Mesenchymal stem cell (in vitro differentiated cells and primary cell): ENCODE results near the gene SEMA4D.

Experiments used
- DNase-seq: peaks from one replicate; pipeline ENCODE4 v3.0.0-alpha.2; 2013
- H2AFZ ChIP-seq: one replicate; pipeline ENCODE4 v1.6.1; 2013; ENCODE audit warnings: low read depth, mild to moderate bottlenecking, control low read depth, inconsistent platforms, low read length, moderate library complexity
- H2AK5ac ChIP-seq: 2 replicates; pipeline ENCODE4 v1.6.1; 2013; ENCODE audit warnings: low read length, moderate library complexity, mild to moderate bottlenecking, inconsistent platforms; ENCODE audit not compliant: severe bottlenecking
- H2BK120ac ChIP-seq: one replicate; pipeline ENCODE4 v1.6.1; 2013; ENCODE audit warnings: low read depth, mild to moderate bottlenecking, inconsistent platforms, low read length, moderate library complexity
- H2BK12ac ChIP-seq, 2 experiments: one replicate each; pipeline ENCODE4 v1.6.1; 2013; ENCODE audit warnings: inconsistent platforms in 2 of 2, low read length in 2 of 2, mild to moderate bottlenecking in 2 of 2, moderate library complexity in 2 of 2, control low read depth in 1 of 2
- H2BK15ac ChIP-seq: one replicate; pipeline ENCODE4 v1.6.1; 2013; ENCODE audit warnings: mild to moderate bottlenecking, low read depth, inconsistent platforms; ENCODE audit not compliant: poor library complexity, severe bottlenecking
- H2BK5ac ChIP-seq: 2 replicates; pipeline ENCODE4 v1.6.1; 2013; ENCODE audit warnings: low read depth, mild to moderate bottlenecking, low read length, control low read depth, inconsistent platforms; ENCODE audit not compliant: poor library complexity, severe bottlenecking
- H3K14ac ChIP-seq, 2 experiments: one replicate each; pipeline ENCODE4 v1.6.1; 2013; ENCODE audit warnings: inconsistent platforms in 2 of 2, low read length in 2 of 2, control low read depth in 1 of 2, mild to moderate bottlenecking in 1 of 2, moderate library complexity in 1 of 2
- H3K18ac ChIP-seq, 2 experiments: one replicate each; pipeline ENCODE4 v1.6.1; 2013; ENCODE audit warnings: inconsistent platforms in 2 of 2, low read length in 2 of 2, control low read depth in 1 of 2, low read depth in 1 of 2, mild to moderate bottlenecking in 1 of 2
- H3K23ac ChIP-seq, 2 experiments: one replicate each; pipeline ENCODE4 v1.6.1; 2013; ENCODE audit warnings: inconsistent platforms in 2 of 2, low read length in 2 of 2, mild to moderate bottlenecking in 2 of 2, moderate library complexity in 2 of 2, control low read depth in 1 of 2
- H3K27ac ChIP-seq: 2 replicates; pipeline ENCODE4 v1.5.1; 2013; ENCODE audit warnings: mild to moderate bottlenecking, moderate library complexity, low read length, control low read depth, inconsistent platforms; ENCODE audit not compliant: poor library complexity, severe bottlenecking
- H3K27me3 ChIP-seq, 2 experiments: 2 replicates each; pipeline versions ENCODE4 v1.6.1 to v1.7.0; 2013; ENCODE audit warnings: low read length in 2 of 2, mild to moderate bottlenecking in 2 of 2, moderate library complexity in 2 of 2, control low read depth in 1 of 2, inconsistent platforms in 1 of 2; ENCODE audit not compliant: control insufficient read depth in 1 of 2, insufficient read depth in 1 of 2
- H3K36me3 ChIP-seq, 2 experiments: 2 replicates each; pipeline versions ENCODE4 v1.6.1 to v1.7.0; 2013; ENCODE audit warnings: low read length in 2 of 2, control low read depth in 1 of 2, inconsistent platforms in 1 of 2, low read depth in 1 of 2, mild to moderate bottlenecking in 1 of 2; ENCODE audit not compliant: insufficient read depth in 2 of 2, control insufficient read depth in 1 of 2
- H3K4ac ChIP-seq, 2 experiments: one replicate each; pipeline ENCODE4 v1.6.1; 2013; ENCODE audit warnings: inconsistent platforms in 2 of 2, low read length in 2 of 2, mild to moderate bottlenecking in 2 of 2, moderate library complexity in 2 of 2, control low read depth in 1 of 2, low read depth in 1 of 2
- H3K4me1 ChIP-seq: 2 replicates; pipeline ENCODE4 v1.6.1; 2013; ENCODE audit warnings: low read depth, low read length, control low read depth; ENCODE audit not compliant: control insufficient read depth, insufficient read depth
- H3K4me2 ChIP-seq: 2 replicates; pipeline ENCODE4 v1.6.1; 2013; ENCODE audit warnings: low read length, mild to moderate bottlenecking, inconsistent platforms; ENCODE audit not compliant: poor library complexity, severe bottlenecking
- H3K4me3 ChIP-seq, 2 experiments: 2 replicates each; pipeline versions ENCODE4 v1.5.1 to v1.7.0; 2013; ENCODE audit warnings: low read length in 2 of 2, mild to moderate bottlenecking in 2 of 2, control low read depth in 1 of 2, low read depth in 1 of 2; ENCODE audit not compliant: insufficient read depth in 1 of 2
- H3K79me1 ChIP-seq: replicated peaks from 2 replicates; pipeline ENCODE4 v1.6.1; 2013; ENCODE audit warnings: mild to moderate bottlenecking, control low read depth, low read length, inconsistent platforms; ENCODE audit not compliant: poor library complexity, severe bottlenecking
- H3K9ac ChIP-seq: 2 replicates; pipeline ENCODE4 v1.7.0; 2013; ENCODE audit warnings: mild to moderate bottlenecking, low read length, moderate library complexity
- H3K9me3 ChIP-seq: 2 replicates; pipeline ENCODE4 v1.7.0; 2013; ENCODE audit warnings: mild to moderate bottlenecking, low read length; ENCODE audit not compliant: control insufficient read depth
- H4K8ac ChIP-seq: one replicate; pipeline ENCODE4 v1.6.1; 2013; ENCODE audit warnings: inconsistent platforms, mild to moderate bottlenecking, low read length, moderate library complexity
- H4K91ac ChIP-seq: one replicate; pipeline ENCODE4 v1.6.1; 2013; ENCODE audit warnings: mild to moderate bottlenecking, low read length, inconsistent platforms
- WGBS: methylation state at CpG from one replicate; pipeline ENCODE4 v1.1.7; 2013; ENCODE audit warnings: mixed read lengths; 5-methylcytosine and 5-hydroxymethylcytosine counted together

The SEMA4D gene

DNA sequence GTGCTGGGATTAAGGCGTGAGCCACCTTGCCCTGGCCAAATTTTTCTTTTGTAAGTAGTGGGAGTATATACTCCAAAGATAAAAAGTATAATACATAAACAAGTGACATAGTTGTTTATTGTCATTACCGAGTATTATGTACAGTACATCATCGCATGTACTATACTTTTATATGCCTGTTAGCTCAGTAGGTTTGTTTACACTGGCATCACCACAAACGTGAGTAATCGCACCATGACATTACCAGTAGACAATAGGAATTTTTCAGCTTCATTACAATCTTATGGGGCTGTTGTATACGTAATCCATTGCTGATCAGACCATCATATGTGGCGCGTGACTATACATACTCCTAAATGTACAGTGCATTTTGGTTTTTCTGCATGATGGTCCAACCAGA, 169.8 kb downstream of the SEMA4D start:
- Histone ChIP-seq H3K23ac (no peak overlapping the region), H3K36me3 (peaks cover 21 to 73% of the 10 kb centered on the region in 2 experiments), H3K79me1 (peaks cover 33% of the 10 kb centered on the region), H3K9me3 (no peaks in the 10 kb centered on the region), H3K4ac (no peak overlapping the region), H3K9ac (no peak overlapping the region), H3K4me2 (no peak overlapping the region), H4K91ac (no peak overlapping the region), H2BK15ac (no peak overlapping the region), H3K27ac (no peak overlapping the region), H2AFZ (no peak overlapping the region), H2AK5ac (no peak overlapping the region), H2BK5ac (no peak overlapping the region), H3K4me3 (no peak overlapping the region), H3K14ac (no peak overlapping the region), H4K8ac (no peak overlapping the region), H2BK120ac (no peak overlapping the region), H3K27me3 (no peaks in the 10 kb centered on the region), H3K4me1 (peaks cover 3% of the 10 kb centered on the region), H3K18ac (no peak overlapping the region), H2BK12ac (no peak overlapping the region)
- 84% methylated on average over 7 of the region's 8 CpGs for WGBS
- peak; percentile 33 for DNase-seq

DNA sequence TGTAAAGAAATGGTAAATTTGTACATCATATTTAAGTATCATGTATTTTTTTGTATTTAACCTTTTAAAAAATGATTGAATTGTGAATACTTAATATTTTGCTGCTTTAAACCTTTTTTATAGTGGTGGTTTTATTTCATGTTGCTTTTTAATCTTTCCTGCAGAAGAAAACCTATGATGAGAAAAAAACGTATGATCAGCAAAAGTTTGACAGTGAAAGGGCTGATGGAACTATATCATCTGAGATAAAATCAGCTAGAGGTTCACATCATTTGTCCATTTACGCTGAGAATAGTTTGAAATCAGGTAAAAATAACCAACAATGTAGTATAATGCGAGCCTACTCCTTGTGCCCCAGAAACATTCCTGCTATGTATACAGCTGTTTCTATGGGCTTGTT, 172.2 kb downstream of the SEMA4D start:
- Histone ChIP-seq H3K4me2 (no peak overlapping the region), H4K8ac (no peak overlapping the region), H3K4me3 (no peak overlapping the region), H3K27ac (no peak overlapping the region), H3K4ac (no peak overlapping the region), H2BK12ac (no peak overlapping the region), H2BK5ac (no peak overlapping the region), H3K18ac (no peak overlapping the region), H3K9me3 (no peaks in the 10 kb centered on the region), H2AFZ (no peak overlapping the region), H3K4me1 (peaks cover 3% of the 10 kb centered on the region), H2AK5ac (no peak overlapping the region), H3K9ac (no peak overlapping the region), H3K23ac (no peak overlapping the region), H2BK120ac (no peak overlapping the region), H3K79me1 (peaks cover 29% of the 10 kb centered on the region), H2BK15ac (no peak overlapping the region), H3K14ac (no peak overlapping the region), H3K36me3 (peaks cover 21 to 61% of the 10 kb centered on the region in 2 experiments), H3K27me3 (no peaks in the 10 kb centered on the region), H4K91ac (no peak overlapping the region)
- DNase-seq = no peak
- WGBS = 98% methylated on average over 3 of the region's 3 CpGs

- peaks cover 7% of the 10 kb centered on the region for H3K4me1 ChIP-seq
- H3K79me1 ChIP-seq = peaks cover 26% of the 10 kb centered on the region
- no peak overlapping the region for H3K4me3 ChIP-seq
- no peak overlapping the region for H4K91ac ChIP-seq
- peak overlapping the region in 1 of 2 experiments; percentile 3 for H3K23ac ChIP-seq
- no peak overlapping the region for H3K27ac ChIP-seq
- H4K8ac ChIP-seq = no peak overlapping the region
- H3K9me3 ChIP-seq = no peaks in the 10 kb centered on the region
- H2BK120ac ChIP-seq = no peak overlapping the region
- H2BK12ac ChIP-seq = no peak overlapping the region
- H3K27me3 ChIP-seq = no peaks in the 10 kb centered on the region
- H3K36me3 ChIP-seq = peaks cover 9 to 37% of the 10 kb centered on the region in 2 experiments
- DNase-seq = no peak
- H3K14ac ChIP-seq = no peak overlapping the region
- WGBS = 93% methylated on average over 4 of the region's 4 CpGs
- no peak overlapping the region for H2BK15ac ChIP-seq
- H2AFZ ChIP-seq = no peak overlapping the region
- no peak overlapping the region for H2BK5ac ChIP-seq
- H2AK5ac ChIP-seq = no peak overlapping the region
- H3K9ac ChIP-seq = no peak overlapping the region
- H3K4ac ChIP-seq = no peak overlapping the region
- no peak overlapping the region for H3K4me2 ChIP-seq
- no peak overlapping the region for H3K18ac ChIP-seq
Measured at GRCh38 chr9:89323390-89323789, 174.5 kb downstream of the SEMA4D start.

- H2BK5ac ChIP-seq = no peak overlapping the region
- H2BK15ac ChIP-seq = no peak overlapping the region
- no peak overlapping the region for H2AFZ ChIP-seq
- H3K14ac ChIP-seq = no peak overlapping the region
- peak overlapping the region; percentile 80 for H3K27ac ChIP-seq
- no peak overlapping the region for H3K23ac ChIP-seq
- peaks cover 15% of the 10 kb centered on the region for H3K79me1 ChIP-seq
- no peak overlapping the region for H3K4ac ChIP-seq
- no peak overlapping the region for H2BK12ac ChIP-seq
- H3K9ac ChIP-seq = peak overlapping the region; percentile 96
- H3K4me2 ChIP-seq = peak overlapping the region; percentile 69
- H3K18ac ChIP-seq = no peak overlapping the region
- peaks cover 9% of the 10 kb centered on the region for H3K4me1 ChIP-seq
- H3K4me3 ChIP-seq = peak overlapping the region in 1 of 2 experiments; percentile 93
- no peak overlapping the region for H4K8ac ChIP-seq
- peaks cover 0 to 33% of the 10 kb centered on the region in 2 experiments for H3K36me3 ChIP-seq
- no peaks in the 10 kb centered on the region for H3K27me3 ChIP-seq
- H4K91ac ChIP-seq = no peak overlapping the region
- WGBS = 13% methylated on average over 7 of the region's 13 CpGs
- H3K9me3 ChIP-seq = no peaks in the 10 kb centered on the region
- no peak overlapping the region for H2BK120ac ChIP-seq
- no peak overlapping the region for H2AK5ac ChIP-seq
- no peak for DNase-seq
Measured at GRCh38 chr9:89319015-89319905, 178.7 kb downstream of the SEMA4D start.
